ENCODE measurements around the gene PKP4. TPM values are rescaled to one million over a fixed set of nuclear protein-coding genes. Genes with fewer than 3 reads are reported as not detected.

The PKP4 gene
- total RNA-seq, 1 donor from 2014 or later, result 83.9 TPM

GRCh38 chr2:158723921-158724802 lies 267.4 kb downstream of the PKP4 start:
- Mint-ChIP-seq H3K9me3 (no peaks in the 10 kb centered on the region), H3K4me1 (peaks cover 32% of the 10 kb centered on the region), H3K4me3 (no peak overlapping the region), H3K27me3 (ENCODE audit: insufficient read depth, low read depth) (peaks cover 21% of the 10 kb centered on the region), H3K36me3 (no peaks in the 10 kb centered on the region), H3K27ac (peak overlapping the region; percentile 62)
- Histone ChIP-seq H3K4me3 (no peak overlapping the region), H3K79me2 (ENCODE audit: low read depth) (no peaks in the 10 kb centered on the region), H3K4me1 (no peaks in the 10 kb centered on the region), H3K36me3 (no peaks in the 10 kb centered on the region), H4K20me1 (ENCODE audit: low read depth) (no peaks in the 10 kb centered on the region), H3K4me2 (no peak overlapping the region), H3K9me3 (ENCODE audit: low read depth) (no peaks in the 10 kb centered on the region), H3F3A (ENCODE audit: low read depth) (no peaks in the 10 kb centered on the region), H3K27me3 (no peaks in the 10 kb centered on the region), H2AFZ (replicated peaks) (peak overlapping the region; percentile 76), H3K9ac (no peak overlapping the region), H3K27ac (no peak overlapping the region)
- TF ChIP-seq EZH2phosphoT487 (IDR thresholded peaks at IDR 0.05) (no peak), CTCF (IDR thresholded peaks at IDR 0.05) (peak; percentile 53), EZH2 (IDR thresholded peaks at IDR 0.05) (no peak)
- DNase-seq (ENCODE audit: low spot score), result peak; percentile 33

GRCh38 chr2:158724803-158725381 lies 268.1 kb downstream of the PKP4 start:
- Mint-ChIP-seq H3K4me1 (peaks cover 33% of the 10 kb centered on the region), H3K4me3 (no peak overlapping the region), H3K9me3 (no peaks in the 10 kb centered on the region), H3K27ac (peak overlapping the region; percentile 40), H3K27me3 (ENCODE audit: insufficient read depth, low read depth) (peaks cover 19% of the 10 kb centered on the region), H3K36me3 (no peaks in the 10 kb centered on the region)
- Histone ChIP-seq H3K36me3 (no peaks in the 10 kb centered on the region), H3K4me1 (no peaks in the 10 kb centered on the region), H4K20me1 (ENCODE audit: low read depth) (no peaks in the 10 kb centered on the region), H3K9me3 (ENCODE audit: low read depth) (no peaks in the 10 kb centered on the region), H3F3A (ENCODE audit: low read depth) (no peaks in the 10 kb centered on the region), H3K79me2 (ENCODE audit: low read depth) (no peaks in the 10 kb centered on the region), H2AFZ (replicated peaks) (peak overlapping the region; percentile 76), H3K9ac (no peak overlapping the region), H3K27ac (no peak overlapping the region), H3K4me3 (no peak overlapping the region), H3K4me2 (no peak overlapping the region), H3K27me3 (no peaks in the 10 kb centered on the region)
- TF ChIP-seq EZH2 (IDR thresholded peaks at IDR 0.05), result no peak
- no peak for TF ChIP-seq EZH2phosphoT487 (IDR thresholded peaks at IDR 0.05)
- no peak for TF ChIP-seq CTCF (IDR thresholded peaks at IDR 0.05)
- DNase-seq (ENCODE audit: low spot score), result no peak

GRCh38 chr2:158725441-158725891 lies 268.7 kb downstream of the PKP4 start:
- Mint-ChIP-seq H3K9me3 (no peaks in the 10 kb centered on the region), H3K36me3 (no peaks in the 10 kb centered on the region), H3K4me1 (peaks cover 37% of the 10 kb centered on the region), H3K27ac (no peak overlapping the region), H3K4me3 (no peak overlapping the region), H3K27me3 (ENCODE audit: insufficient read depth, low read depth) (peaks cover 17% of the 10 kb centered on the region)
- H3K9ac ChIP-seq, result no peak overlapping the region
- no peaks in the 10 kb centered on the region for H3K36me3 ChIP-seq
- no peak overlapping the region for H3K4me3 ChIP-seq
- no peak overlapping the region for H3K4me2 ChIP-seq
- no peaks in the 10 kb centered on the region for H3K27me3 ChIP-seq
- no peak overlapping the region for H3K27ac ChIP-seq
- DNase-seq (ENCODE audit: low spot score), result no peak
- no peaks in the 10 kb centered on the region for H3F3A ChIP-seq (ENCODE audit: low read depth)
- no peaks in the 10 kb centered on the region for H3K4me1 ChIP-seq
- no peaks in the 10 kb centered on the region for H3K9me3 ChIP-seq (ENCODE audit: low read depth)
- no peaks in the 10 kb centered on the region for H3K79me2 ChIP-seq (ENCODE audit: low read depth)
- no peaks in the 10 kb centered on the region for H4K20me1 ChIP-seq (ENCODE audit: low read depth)
- H2AFZ ChIP-seq (replicated peaks), result no peak overlapping the region
- TF ChIP-seq EZH2 (IDR thresholded peaks at IDR 0.05), result no peak
- TF ChIP-seq CTCF (IDR thresholded peaks at IDR 0.05), result no peak
- TF ChIP-seq EZH2phosphoT487 (IDR thresholded peaks at IDR 0.05), result no peak
